HG03066 (cell line): Measurements from ENCODE around the gene MLLT10.
A peak's percentile ranks its signal among the peaks of the same experiment; 100 is the strongest.
"Not testable (repeated sequence)": the region's sequence is repeated elsewhere in the genome, so short reads cannot be mapped to it uniquely, and the experiment has no call there.

Source experiments
- ATAC-seq: cut with Tn5 transposase; IDR thresholded peaks from one replicate; pipeline ENCODE4 v1.9.1; 2021; ENCODE audit warnings: low read depth; ENCODE audit not compliant: unreplicated experiment

The MLLT10 gene

DNA sequence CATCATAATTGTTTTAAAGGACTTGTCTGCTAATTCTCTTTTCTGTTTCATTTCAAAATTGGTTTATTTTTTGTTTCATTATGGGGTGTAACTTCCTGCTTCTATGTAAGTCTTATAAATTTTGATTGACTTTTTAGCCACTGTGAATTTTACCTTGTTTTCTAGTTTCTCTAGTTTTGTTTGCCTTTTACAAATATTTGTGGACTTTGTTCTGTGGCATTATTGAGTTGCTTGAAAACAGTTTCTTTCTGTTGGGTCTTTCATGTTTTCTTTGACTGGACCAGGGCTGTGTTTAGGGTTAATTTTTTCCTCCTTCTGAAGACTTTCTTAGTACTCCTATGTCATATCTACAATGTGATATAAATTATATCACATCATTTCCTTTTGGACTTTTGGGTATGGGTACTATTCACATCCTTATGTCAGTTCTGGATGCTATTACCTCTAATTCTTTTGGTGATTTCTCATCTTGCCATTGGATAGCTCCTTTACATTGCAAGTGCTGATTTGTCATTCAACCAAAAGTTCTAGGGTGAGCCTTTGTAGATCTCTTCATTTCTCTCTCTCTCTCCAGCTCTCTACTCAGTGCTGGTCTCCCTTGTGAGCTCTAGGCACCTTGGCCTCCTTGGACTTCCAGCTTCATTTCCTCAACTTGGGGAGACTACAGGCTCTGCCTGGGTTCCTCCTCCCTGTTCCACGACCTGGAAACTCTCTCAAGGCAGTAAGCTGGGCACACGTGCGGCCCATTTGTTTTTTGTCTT lies 36.9 kb downstream of the MLLT10 start:
- no peak for ATAC-seq

DNA sequence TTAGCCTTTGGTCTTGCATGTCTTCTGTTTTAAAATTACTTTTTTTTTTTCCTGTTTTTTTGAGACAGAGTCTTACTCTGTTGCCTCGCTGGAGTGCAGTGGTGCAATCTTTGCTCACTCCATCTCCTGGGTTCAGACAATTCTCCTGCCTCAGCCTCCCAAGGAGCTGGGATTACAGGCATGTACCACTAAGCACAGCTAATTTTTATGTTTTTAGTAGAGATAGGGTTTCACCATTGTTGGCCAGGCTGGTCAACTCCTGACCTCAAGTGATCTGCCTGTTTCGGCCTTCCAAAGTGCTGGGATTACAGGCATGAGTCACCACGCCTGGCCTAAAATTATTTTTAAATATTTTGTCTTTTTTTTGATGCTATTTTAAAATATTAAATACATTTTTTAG lies 38.5 kb downstream of the MLLT10 start:
- no peak for ATAC-seq

DNA sequence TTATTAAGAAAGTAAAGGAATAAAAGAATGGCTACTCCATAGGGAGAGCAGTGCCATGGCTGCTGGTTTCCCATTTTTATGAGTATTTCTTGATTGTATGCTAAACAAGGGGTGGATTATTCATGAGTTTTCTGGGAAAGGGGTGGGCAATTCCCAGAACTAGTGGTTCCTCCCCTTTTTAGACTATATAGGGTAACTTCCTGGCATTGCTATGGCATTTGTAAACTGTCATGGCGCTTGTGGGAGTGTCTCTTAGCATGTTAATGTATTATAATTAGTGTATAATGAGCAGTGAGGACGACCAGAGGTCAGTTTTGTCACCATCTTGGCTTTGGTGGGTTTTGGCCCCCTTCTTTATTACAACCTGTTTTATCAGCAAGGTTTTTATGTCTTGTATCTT lies 40.5 kb downstream of the MLLT10 start:
- not testable (repeated sequence) for ATAC-seq

DNA sequence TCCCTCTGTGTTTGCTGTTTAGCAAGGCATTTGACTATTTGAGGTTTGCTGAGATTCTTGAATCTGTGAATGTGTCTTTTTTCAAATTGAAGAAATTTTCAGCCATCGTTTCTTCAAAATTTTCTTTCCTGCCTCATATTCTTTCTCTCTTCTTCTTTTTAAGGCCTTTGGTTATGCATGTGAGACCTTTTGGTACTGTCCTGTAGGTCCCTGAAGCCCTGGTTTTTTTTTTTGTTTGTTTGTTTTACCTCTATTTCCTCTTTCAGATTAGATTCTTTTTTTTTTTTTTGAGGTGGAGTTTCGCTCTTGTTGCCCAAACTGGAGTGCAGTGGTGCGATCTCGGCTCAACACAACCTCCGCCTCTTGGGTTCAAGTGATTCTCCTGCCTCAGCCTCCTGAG lies 45.3 kb downstream of the MLLT10 start:
- peak; percentile 42 for ATAC-seq

DNA sequence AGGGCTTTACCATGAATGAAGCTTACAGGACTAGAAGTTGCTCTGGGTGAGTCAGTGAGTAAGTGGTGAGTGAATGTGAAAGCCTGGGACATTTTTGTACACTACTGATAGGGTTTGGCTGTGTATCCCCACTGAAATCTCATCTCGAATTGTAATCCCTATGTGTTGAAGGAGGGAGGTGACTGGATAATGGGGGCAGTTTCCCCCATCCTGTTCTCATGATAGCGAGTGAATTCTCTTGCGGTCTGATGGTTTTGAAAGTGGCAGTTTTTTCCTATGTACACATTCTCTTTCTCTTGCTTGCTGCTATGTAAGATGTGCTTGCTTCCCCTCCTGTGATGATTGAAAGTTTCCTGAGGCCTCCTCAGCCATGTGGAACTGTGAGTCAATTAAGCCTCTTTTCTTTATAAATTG lies 47.4 kb downstream of the MLLT10 start:
- ATAC-seq, result peak; percentile 72

DNA sequence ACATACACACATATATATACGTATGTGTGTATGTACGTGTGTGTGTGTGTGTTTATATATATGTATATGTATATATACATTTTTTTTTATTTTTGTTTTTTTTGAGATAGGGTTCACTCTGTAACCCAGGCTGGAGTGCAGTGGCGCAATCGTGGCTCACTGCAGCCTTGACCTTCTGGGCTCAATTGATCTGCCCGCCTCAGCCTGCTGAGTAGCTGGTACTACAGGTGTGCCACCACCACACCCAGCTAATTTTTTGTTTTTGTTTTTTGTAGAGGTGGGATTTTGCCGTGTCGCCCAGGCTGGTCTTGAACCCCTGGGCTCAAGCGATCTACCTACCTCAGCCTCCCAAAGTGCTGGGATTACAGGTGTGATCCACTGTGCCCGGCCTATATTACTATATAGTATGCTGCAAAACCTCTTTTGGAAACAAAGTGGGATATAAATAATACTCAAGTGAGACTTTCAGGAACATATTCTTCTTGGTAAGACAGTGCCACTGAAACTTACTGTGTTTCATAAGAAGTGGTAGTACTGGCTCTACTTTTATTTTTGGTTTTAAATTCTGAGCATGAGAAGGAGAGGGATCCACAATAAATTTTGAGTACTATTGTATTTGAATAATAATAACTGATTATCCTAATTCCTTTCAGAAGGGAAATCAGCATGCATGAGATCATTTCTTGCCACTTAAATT lies 51.0 kb downstream of the MLLT10 start:
- no peak for ATAC-seq

DNA sequence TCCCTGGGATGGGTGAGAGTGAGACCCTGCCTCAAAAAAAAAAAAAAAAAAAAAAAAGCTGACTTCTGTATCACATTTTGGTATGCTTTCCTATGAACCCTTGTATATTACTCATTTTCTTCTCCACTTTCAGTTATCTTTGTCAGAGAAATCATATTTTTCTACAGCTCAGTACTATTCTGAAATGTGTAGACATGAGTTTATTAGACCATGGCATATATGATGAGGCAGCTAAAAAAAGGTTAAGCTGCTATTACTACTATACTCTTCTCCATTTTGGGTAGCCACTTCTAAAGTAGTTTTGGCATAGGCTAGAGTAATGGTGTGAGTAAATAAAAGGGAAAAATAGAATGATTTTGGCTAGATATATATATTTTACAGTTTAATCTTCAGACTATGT lies 53.4 kb downstream of the MLLT10 start:
- ATAC-seq, result no peak

DNA sequence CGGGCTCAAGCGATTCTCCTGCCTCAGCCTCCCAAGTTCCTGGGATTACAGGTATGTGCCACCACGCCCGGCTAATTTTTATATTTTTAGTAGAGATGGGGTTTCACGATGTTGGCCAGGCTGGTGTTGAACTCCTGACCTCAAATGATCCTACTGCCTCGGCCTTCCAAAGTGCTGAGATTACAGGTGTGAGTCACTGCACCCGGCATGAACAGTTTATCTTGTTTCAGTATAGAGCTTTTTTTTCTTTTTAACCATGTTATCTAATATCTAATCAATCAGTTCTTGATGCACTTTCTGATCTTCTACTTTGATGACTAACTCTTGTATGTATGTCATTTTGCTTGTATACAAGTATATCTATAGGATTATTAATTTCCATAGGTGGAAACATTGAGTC lies 54.1 kb downstream of the MLLT10 start:
- ATAC-seq, result not testable (repeated sequence)

DNA sequence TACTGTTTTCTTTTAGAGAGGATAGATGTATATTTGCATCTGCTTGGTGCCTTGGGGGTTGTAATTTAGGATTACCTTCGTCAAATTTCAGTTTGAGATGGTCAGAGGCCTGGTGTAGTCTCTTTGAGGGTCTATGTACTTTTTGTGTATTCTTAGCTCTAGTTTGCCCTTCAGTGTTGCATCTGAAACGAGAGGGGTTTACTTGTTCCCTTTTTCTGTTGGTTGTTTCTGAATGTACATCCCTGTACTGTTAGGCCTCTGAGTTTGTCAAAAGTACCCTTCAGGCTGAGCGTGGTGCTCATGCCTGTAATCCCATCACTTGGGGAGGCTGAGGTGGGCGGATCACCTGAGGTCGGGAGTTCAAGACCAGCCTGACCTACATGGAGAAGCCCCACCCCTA lies 60.0 kb downstream of the MLLT10 start:
- no peak for ATAC-seq

DNA sequence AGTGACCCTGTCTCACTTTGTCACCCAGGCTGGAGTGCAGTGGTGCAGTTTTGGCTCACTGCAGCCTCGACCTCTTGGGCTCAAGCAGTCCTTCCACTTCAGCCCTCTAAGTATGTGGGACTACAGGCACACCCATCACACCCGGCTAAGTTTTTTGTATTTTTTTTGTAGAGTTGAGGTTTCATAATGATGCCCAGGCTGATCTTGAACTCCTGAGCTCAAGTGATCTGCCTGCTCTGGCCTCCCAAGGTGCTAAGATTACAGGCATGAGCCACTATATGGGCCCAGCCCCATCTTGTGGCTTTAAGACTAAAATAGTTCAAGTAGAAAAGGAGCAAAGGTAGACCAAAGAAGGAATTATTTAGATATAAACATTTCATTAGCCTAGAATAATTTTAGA lies 65.5 kb downstream of the MLLT10 start:
- ATAC-seq, result no peak

DNA sequence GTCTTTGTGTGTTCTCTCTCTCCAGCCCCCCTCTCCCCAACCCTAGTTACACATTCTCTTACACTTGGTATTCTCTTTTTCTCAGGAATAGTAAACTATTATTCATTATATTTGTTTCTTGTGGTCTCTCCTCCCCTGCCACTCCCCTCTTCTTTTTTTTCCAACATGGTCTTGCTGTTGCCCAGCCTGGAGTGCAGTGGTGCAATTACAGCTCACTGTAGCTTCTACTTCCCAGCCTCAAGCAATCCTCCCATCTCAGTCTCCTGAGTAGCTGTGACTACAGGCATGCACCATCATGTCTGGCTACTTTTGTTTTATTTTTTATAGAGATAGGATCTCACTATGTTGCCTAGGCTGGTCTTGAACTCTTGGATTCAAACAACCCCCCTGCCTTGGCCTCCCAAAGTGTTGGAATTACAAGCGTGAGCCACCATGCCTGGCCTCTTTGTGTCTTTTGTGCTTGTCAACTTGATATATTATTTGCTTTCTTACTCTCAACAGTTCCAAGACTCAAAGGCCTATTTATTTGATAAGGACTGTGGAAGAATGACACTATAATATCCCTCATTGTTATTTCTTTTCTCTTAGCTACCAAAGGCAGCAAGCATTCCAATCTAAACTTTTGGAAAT lies 66.9 kb downstream of the MLLT10 start:
- no peak for ATAC-seq

DNA sequence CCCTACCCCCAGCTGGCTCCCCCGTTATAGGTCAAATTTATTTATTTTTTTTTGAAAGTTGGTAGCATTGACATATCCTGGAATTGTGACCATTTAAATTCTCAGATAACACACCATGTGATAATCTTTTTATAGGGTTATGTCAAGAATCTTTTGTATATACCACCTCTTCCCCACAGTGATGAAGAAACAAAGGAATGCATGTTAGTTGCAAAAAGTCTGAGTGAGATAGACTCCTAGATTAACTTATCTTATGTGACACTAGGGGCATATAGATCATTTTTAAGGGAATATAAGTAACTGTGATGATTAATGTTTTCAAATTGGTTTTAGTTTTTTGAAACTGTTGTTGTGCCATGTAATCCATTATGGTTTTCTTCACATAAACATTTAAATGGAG lies 68.3 kb downstream of the MLLT10 start:
- ATAC-seq, result no peak

DNA sequence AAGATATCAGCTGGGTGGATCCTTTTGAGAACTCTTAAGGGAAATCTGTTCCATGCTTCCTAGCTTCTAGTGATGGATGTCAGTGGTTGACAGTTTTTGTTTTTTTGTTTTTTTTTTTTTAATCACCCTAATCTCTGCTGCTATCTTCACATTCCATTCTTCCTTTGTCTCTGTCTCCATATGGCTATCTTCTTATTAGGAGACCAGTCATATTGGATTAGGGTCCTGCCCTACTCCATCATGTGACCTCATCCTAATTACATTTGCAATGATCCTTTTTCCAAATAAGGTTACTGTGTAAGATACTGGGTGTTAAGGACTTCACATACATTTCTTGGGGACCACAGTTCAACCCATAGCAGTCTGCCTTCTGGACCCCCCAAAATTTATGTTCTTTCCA lies 69.7 kb downstream of the MLLT10 start:
- no peak for ATAC-seq

DNA sequence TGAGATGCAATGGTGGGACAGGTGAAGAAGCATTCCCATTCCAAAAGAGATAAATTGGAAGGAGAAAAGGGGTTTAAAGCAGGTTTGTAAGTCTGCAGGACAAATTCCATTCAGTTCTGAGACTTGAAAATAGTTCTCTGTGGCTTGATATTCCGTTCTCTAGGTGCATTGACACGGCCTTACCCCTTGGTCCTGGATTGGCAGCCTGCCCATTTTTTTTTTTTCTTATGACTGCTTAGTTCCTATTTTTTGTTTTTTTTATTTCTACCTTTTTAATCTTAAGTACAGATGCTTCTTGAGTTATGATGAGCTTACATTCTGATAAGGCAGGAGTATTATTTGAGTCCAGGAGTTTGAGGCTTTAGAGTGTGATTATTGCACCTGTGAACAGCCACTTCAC lies 70.6 kb downstream of the MLLT10 start:
- no peak for ATAC-seq

DNA sequence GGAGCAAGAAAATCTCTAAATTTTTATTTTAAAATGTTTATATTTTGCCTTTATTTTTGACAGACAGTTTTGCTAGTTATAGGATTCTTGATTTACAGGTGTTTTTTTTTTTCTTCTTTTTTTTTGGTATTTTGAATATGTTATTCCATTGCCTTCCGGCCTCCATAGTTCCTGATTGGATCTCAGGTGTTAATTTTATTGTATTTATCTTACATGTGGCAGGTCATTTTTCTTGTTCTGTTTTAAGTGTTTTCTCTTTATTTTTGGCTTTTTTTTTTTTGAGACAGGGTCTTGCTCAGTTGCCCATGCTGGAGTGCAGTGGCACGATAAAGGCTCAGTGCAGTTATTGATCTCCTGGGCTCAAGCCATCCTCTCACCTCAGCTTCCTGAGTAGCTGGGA lies 73.9 kb downstream of the MLLT10 start:
- no peak for ATAC-seq

DNA sequence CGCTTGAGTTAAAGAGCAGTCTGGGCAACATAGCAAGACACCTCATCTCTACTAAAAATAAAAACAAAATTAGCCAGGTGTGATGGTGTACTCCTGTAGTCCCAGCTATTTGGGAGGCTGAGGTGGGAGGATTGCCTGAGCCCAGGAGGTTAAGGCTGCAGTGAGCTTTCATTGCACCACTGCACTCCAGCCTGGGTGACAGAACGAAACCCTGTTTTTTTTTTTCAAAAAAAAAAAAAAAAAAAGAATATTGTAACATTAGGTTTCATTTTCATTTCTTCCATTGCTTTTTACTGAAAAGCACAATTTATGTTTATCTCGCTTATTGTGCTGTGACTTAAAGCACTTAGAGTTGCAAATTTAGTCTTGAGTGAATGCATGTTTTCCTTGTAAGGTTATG lies 80.0 kb downstream of the MLLT10 start:
- no peak for ATAC-seq

DNA sequence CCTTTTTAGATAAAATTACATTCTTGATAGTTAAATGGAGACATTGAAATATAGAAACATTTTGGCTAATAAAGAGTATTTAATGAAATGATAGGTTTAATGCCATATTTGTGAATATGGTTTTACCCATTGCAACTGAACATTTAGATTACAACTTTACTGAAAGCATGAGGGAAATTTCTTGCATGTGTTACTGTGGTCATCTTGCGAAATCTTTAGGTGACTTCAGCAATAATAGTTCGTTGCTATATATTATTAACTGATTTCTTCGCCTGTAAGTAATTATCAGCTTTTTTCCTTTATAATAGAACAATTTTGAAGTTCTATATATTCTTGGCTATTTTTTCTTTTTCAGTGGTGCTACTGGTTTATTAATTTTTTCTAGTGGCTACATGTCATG lies 83.2 kb downstream of the MLLT10 start:
- ATAC-seq, result no peak

DNA sequence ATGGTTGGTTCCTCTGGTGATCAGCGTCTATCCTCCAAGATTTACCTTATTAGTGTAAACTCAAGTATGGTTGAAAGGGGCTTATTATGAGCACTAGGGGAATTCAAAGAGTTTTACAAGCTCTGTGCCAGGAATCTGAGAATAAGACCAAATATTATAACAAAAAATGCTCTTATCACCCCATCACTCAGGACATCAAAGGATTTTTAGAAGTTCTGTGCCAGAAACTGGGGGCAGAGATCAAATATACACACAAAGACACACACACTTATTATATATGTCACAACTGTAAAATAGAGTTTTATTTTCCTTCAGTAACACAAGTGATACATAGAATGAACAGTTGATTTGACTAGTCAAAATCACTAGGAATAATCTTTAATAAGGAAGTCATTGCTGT lies 89.3 kb downstream of the MLLT10 start:
- ATAC-seq, result no peak

DNA sequence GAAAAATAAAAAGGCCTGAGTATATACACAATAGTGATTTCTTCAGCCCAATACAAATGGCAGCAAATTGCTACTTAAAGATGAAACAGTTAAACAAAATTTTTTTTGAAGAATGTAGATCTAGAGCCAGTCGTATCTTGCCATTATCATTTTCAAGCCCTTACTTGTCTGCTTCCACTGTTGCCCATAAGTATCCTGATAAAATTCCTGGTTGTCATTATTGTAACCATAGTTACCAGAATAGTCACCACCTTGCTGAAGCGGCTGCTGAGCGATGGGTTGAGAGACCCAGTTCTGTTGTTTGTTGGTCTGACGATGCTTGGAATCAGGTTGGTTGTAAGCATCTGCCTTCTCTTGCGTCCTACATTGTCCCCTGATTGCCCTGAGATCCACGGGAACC lies 90.4 kb downstream of the MLLT10 start:
- not testable (repeated sequence) for ATAC-seq

DNA sequence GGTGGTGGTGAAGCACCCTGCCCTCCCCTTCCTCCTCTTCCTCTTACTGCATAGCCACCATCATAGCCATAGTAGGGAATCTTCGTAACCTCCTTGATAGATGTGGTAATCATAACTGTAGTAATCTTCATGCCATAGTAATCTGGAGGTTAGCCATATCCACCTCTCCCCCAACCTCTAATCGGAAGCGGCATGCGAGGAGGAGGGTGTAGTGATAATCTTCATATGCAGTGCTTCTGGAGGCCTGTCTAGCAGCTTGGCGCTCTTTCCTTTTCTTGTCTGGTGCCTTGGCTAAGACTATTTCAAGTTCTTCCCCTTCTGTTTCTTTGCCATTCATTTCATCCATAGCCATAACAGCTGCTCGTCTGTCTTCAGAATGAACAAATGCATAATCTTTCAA lies 90.9 kb downstream of the MLLT10 start:
- no peak for ATAC-seq

DNA sequence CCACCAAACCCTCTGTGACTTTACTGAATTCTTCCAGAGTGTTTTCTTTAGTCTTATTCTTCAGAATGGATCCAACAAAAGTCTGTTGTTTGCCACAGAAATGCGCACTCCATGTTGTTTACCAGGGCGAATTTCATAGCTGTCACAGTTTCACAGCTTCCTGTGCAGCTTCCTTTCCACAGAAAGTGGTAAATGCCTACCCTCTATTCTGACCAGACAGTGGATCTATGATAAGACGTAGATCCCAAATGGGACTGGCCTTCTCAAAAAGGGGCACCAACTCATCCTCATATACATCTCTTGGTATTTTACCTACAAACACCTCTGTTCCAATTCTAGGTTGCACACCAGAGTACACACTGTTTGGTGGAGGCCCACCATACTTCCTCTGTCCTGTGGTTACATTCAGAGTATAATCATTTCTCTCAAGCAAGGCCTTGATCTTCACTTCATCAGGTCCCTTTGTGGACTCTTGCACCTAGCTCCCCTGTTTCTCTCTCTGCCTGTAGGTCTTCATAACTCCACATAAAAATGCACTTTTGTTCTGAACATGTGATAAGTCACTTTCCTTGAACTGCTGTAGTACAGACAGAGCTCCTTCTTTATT lies 91.7 kb downstream of the MLLT10 start:
- ATAC-seq, result no peak
